CD4-positive, alpha-beta T cell treated with Interleukin-17A for 4 hours (primary cell): Measurements from ENCODE around the gene POM121.
"Not testable (repeated sequence)": the region's sequence is repeated elsewhere in the genome, so short reads cannot be mapped to it uniquely, and the experiment has no call there.

Experiments
- DNase-seq: peaks from one replicate; pipeline ENCODE4 v3.0.0-alpha.2; 2020; ENCODE audit warnings: mixed read lengths

Gene POM121

DNA sequence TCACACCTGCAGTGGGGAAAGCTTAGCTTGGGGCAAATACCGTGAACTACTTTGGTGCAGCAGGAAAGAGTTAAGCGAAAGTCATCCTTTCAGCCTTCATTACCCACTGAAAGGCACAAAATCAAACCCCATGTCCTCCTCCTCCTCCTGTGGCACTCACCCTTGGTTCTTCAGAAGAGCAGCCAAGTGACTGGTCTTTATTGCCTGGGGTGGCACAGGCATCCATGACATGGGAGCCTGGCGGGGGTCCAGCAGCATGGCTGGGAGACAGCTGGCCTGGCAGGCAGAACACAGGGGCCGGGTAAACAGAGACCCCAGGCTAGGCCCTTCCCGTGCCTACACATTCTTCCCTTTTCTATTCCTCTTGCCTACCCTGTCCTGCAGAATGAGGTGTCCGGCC is 24.8 kb downstream of the POM121 start:
- DNase-seq, result not testable (repeated sequence)

GRCh38 chr7:72950432-72950831 is 25.5 kb downstream of the POM121 start:
- DNase-seq, result not testable (repeated sequence)

DNA sequence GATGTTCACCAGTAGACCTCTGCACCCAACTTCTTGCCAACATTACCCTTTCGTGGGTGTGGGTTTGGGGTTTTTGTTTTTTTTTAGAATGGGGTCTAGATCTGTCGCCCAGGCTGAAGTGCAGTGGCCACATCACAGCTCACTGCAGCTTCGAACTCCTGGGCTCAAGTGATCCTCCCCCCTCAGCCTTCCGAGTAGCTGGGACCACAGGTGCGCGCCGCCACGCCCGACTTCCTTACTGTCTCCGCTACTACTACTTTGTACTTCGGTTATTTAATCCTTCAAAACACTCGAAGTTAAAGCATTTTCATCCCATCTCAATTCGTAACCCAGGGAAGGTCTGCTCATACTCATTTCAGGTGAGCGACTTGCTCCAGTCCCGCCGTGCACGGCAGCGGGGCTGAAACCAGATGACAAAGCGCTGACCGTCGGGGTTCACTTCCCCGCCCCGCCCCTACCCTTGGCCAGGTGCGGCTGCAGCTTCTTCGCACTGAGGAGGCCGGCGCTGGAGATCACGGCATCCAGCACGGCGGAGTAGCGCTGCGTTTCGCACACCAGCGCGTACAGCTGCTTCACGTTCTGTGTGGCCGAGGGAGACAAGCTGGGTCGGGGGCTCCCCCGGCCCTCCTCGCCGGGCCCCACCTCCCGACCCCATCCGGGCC is 29.1 kb downstream of the POM121 start:
- not testable (repeated sequence) for DNase-seq

DNA sequence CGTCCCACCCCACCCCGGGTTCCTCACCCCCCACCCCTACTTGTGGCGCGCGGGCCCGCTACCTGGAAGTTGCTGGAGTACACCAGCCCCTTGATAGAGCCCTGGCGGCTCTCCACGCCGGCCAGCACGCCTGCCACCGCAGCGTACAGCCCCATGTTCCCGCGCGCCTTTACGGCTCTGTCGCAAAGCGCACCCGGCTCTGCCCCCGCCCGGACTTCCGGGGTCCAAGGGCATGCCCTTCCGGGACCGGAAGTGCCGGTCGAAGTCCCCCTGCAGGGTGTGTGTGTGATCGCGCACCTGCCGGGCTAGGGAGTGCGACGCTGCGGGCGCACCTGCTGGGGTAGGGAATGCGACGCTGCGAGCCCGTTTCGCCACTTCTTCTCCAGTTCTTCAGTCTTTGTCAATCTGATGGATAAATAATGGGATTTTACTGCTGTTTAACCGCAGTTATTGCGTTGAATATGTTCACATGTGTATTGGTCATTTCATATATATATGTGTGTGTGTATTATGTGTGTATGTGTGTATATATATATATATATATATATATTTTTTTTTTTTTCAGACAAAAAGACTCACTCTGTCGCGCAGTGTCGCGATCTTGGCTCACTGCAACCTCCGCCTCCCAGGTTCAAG is 29.8 kb downstream of the POM121 start:
- DNase-seq, result not testable (repeated sequence)

GRCh38 chr7:72960029-72960428 is 35.1 kb downstream of the POM121 start:
- not testable (repeated sequence) for DNase-seq

- not testable (repeated sequence) for DNase-seq
Measured at GRCh38 chr7:72960626-72961345, 35.9 kb downstream of the POM121 start.

GRCh38 chr7:72961346-72961650 is 36.4 kb downstream of the POM121 start:
- not testable (repeated sequence) for DNase-seq

DNA sequence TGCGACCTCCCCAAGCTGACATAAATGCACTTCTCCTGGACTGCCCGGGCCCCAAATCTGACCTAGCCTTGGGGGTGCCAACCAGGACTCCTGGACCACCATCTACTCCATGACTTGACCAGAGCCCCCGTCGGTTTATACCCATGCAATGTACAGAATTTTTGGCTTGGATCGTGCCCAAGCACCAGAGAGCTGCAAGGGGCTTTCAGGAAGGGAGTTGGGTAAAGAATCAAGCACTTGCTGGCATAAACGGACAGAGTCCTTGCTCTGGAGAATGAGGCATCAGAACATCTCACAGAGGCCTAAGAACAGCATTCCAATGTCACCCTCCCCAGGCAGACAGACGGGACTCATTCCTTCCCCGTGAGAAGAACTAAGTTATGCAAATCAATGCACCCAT is 38.2 kb downstream of the POM121 start:
- DNase-seq, result not testable (repeated sequence)

GRCh38 chr7:72965186-72965975 is 40.5 kb downstream of the POM121 start:
- DNase-seq, result not testable (repeated sequence)

DNA sequence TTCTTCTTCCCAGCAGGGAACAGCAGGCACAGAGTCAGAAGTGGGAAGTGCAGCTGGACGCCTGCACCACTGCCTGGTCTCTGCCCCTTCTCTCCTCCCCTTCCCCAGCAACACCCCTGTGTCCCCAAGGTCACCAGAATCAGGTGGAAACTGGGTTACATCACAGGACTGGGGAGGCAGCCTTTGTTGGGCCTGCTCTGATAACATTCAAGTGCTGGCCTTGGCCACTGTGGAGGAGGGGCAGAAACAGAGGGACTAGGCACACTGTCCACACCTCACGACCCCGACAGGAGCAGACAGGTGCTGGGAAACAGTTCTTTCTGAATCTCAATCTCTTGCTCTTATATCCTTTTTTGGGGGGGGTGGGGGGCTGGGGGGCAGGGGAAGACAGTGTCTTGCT is 42.0 kb downstream of the POM121 start:
- not testable (repeated sequence) for DNase-seq

GRCh38 chr7:72968980-72969516 is 44.2 kb downstream of the POM121 start, which contains the start of gene TRIM74:
Gene TRIM74 (minus strand): TSS chr7:72969466. CDS start chr7:72966157, 3,309 bp downstream.
- DNase-seq, result not testable (repeated sequence)

- DNase-seq, result not testable (repeated sequence)
Measured at GRCh38 chr7:72969688-72970087, 44.8 kb downstream of the POM121 start.

DNA sequence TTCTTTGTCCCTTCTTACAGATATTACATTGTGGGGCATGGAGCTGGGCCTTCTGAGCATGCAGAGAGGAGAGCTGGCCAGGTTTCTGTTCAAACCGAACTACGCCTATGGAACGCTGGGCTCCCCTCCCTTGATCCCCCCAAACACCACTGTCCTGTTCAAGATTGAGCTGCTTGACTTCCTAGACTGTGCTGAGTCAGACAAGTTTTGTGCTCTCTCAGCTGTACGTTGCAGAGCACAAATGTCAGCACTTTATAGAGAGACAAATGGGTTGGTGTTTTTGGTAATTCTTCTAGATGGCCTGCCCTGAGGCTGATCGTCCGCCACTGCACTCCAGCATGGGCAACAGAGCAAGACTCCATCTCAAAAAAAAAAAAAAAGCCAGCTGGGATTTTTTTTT is 46.6 kb downstream of the POM121 start:
- not testable (repeated sequence) for DNase-seq

- DNase-seq, result not testable (repeated sequence)
Measured at GRCh38 chr7:72974781-72975180, 49.9 kb downstream of the POM121 start.

DNA sequence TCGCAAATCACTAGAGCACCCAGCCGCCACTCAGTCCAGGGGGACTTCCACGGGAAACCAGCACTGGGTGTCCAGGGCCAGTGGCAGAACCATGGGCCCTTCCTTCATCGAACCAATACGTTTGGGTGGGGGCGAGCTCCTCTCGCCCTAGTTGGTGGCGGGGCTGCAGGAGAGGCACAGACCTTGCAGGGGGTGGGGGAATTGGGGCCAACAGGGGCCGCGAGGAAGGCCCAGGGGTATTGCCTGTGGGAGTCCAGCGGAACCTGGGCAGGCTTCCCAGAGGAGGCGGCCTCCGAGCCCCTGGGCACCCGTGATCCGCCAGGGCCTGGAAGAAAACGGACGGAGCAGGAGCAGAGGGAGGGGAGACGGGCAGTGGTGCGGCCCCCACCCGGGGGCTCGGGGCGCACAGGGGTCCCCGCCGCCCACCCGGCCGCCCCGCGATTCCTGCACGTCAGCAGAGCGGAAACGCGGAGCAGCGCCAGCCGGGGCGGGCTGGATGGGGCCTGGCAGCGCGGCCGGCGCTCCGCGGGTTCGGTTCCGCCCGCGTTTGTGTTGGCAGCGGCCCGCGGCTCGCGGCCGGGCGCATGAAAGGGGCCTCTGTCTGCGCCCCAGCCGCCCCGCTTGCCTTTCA is 50.9 kb downstream of the POM121 start:
- peak; percentile 0 for DNase-seq

- DNase-seq, result not testable (repeated sequence)
Measured at GRCh38 chr7:72976434-72976833, 51.5 kb downstream of the POM121 start.

GRCh38 chr7:72980382-72980781 is 55.5 kb downstream of the POM121 start:
- DNase-seq, result not testable (repeated sequence)

- DNase-seq, result not testable (repeated sequence)
Measured at GRCh38 chr7:72982084-72982483, 57.2 kb downstream of the POM121 start.

- DNase-seq, result not testable (repeated sequence)
Measured at GRCh38 chr7:72990146-72990913, 65.4 kb downstream of the POM121 start.

GRCh38 chr7:72995484-72995883 is 70.6 kb downstream of the POM121 start:
- DNase-seq, result not testable (repeated sequence)

- not testable (repeated sequence) for DNase-seq
Measured at GRCh38 chr7:72997447-72997846, 72.6 kb downstream of the POM121 start.
